Stimulated activated CD8-positive, alpha-beta memory T cell treated with anti-CD3 and anti-CD28 coated beads, Interleukin-12 subunit alpha, Interleukin-12 subunit beta, amount 100 ng/mL, for 24 hours (primary cell): ENCODE results near the gene LRRK2.
"Not testable (repeated sequence)": the region's sequence is repeated elsewhere in the genome, so short reads cannot be mapped to it uniquely, and the experiment has no call there.

Source experiments
- DNase-seq: peaks from one replicate; pipeline ENCODE4 v3.0.0-alpha.2; 2020; ENCODE audit errors: extremely low read depth

The LRRK2 gene

DNA sequence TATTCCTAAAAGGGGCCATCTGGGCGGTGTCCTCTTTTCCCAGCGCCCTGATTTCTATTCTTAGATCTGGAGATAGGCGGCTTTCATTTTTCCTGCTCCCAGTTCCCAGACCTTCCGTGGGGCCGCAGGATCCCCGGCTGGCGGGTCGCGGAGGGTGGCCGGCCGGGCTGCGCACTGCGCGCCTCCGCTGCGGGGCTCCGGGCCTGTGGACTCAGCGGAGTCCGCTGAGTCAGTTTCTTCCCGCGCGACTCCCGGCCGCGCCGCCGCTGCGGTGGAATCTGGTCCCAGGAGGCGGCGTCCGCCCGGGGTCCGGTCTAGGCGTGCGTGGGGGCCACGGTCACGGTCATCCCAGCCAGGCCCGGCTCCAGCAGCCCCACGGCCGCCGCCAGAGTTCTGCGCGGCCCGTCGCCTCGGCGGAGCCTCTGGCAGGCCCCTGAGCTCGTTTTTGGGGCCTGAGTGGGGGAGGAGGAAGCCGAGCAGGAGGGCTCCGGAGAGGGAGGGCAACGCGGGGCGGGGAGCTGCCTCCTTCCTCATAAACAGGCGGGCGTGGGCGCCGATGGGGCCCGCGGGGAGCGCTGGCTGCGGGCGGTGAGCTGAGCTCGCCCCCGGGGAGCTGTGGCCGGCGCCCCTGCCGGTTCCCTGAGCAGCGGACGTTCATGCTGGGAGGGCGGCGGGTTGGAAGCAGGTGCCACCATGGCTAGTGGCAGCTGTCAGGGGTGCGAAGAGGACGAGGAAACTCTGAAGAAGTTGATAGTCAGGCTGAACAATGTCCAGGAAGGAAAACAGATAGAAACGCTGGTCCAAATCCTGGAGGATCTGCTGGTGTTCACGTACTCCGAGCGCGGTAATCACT lies at the start of gene LRRK2:
Gene LRRK2 (plus strand): TSS at position 559 of the 853 bp plus-strand sequence. CDS start 135 bp downstream, at position 694.
- DNase-seq, result no peak

DNA sequence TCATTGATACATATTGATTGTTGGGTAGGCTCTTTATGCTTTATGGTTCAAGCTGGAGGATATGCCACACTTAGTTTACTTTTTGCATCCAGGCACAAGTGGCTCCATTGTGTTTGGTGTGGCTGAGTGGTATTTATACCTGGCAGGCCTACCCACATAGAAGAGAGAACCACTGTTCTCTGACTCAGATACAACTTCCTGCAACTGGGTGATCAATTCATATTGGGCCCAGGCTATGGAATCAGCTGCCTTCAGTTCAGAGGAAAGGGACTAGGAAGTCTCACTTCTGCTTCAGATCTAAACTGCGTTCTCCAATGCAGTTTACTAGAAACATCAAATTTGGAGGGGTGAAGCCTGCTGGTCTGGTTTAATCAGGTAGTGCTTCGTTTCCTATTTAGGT lies 49.8 kb upstream of the LRRK2 start:
- DNase-seq, result no peak

DNA sequence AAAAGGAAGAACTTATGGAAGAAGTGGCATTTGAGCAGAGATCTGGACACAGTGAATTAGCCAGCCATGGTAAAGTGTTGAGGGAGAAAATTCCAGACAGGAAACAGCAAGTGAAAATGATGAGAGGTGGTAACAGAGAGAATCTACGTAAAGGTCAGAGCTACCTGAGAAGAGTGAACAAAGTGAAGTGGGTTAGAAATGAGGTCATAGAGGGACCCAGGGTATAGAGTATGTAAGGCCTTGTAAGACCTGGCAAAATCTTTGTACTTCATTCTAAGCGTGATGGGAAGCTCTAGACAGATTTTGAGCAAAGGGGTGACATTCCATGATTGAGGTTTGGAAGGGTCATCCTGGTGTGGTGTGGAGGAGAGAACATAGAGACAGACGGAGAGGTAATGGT lies 49.3 kb upstream of the LRRK2 start:
- no peak for DNase-seq

DNA sequence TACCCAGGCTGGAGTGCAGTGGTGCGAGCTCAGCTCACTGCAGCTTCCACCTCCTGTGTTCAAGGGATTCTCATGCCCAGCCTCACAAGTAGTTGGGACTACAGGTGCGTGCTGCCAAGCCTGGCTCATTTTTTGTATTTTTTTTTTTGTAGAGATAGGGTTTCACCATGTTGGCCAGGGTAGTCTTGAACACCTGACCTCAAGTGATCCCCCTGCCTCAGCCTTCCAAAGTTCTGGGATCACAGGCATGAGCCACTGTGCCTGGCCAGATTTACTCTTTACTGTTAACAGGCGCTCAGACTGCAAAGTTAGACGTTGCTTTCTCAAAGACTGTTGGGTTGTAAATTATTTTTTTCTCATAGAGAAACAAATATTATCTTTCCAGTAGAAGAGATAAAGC lies 46.1 kb upstream of the LRRK2 start:
- no peak for DNase-seq

DNA sequence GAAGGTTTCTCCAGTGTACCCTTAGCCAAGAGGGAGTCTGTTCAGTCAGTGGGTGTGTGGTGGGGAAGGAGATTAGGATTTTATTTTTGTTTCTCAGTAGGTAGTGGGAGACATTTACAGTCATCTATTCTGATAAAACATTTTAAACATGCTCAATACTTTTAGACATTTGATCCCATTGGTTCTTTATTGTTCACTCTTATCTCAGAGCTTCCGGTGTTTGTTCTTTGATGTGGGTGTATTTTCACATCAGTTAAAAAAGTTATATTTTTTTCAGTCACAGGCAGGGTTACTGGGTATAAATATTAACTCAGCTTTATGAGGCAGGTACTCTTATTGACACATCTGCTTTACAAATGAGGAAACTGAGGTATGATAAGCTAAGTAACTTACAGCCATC lies 43.3 kb upstream of the LRRK2 start:
- no peak for DNase-seq

DNA sequence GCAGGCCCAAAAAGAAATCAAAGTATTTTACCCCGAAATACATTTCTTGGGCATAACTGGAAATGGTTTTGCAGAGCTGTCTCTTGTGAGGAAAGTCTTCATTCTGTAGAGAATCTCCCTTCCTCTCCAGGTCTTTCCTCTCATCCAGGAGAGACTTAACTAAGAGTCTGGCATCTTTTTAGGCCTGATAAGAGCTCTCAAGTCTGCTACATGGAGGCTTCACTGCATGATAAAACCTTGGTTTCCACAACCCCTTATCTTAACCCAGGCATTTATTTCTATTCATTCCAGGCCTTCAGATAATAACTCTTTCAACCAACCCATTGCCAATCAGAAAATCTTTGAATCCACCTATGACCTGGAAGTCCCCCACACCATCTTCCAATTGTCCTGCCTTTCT lies 41.1 kb upstream of the LRRK2 start:
- no peak for DNase-seq

DNA sequence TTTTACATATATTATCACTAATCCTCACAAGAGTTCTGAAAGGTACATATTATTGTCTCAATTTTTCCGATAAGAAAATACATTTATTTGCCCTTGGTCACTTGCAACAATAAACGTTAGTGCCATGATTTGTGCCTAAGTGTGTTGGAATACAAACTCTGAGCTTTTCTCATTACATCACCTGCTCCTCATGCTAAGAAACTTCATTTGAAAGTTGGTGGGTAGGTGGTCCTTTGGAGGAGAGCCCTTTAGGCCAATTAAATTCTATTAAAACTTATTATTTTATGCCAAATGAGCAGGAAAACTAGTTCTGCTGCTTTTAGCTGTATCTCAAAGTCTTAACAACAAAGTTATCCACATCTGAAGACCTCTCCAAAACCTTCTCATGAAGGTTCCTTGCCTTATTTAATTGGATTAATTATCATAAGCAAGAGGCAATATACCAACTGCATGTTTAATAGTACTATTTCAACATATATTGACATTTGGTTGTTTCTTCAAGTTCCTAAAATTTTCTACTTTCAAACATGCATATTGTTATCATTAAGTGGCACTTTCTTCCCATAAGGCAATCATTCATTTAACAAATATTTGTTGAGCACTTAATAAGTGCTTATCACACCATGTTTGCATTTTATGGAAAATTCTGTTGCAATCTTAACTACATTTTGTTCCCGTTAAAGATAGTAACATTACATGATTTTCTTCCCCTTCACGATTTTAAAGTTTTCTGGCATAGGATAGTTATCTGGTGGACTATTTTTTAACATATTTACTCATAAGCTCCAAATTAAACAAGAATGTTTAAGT lies 40.1 kb upstream of the LRRK2 start:
- no peak for DNase-seq

DNA sequence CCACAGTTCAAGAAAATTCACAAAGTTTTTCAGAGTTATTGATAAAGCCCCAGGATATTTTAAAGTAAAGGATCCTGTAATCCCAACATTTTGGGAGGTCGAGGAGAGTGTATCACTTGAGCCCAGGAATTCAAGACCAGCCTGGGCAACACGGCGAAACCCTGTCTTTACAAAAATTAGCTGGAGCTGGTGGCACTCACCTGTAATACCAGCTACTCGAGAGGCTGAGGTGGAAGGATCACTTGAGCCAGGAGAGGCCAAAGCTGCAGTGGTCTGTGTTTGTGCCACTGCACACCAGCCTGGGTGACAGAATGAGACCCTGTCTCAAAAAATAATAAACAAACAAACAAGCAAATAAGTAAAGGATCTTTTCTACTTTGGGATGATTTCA lies 39.5 kb upstream of the LRRK2 start:
- DNase-seq, result no peak

DNA sequence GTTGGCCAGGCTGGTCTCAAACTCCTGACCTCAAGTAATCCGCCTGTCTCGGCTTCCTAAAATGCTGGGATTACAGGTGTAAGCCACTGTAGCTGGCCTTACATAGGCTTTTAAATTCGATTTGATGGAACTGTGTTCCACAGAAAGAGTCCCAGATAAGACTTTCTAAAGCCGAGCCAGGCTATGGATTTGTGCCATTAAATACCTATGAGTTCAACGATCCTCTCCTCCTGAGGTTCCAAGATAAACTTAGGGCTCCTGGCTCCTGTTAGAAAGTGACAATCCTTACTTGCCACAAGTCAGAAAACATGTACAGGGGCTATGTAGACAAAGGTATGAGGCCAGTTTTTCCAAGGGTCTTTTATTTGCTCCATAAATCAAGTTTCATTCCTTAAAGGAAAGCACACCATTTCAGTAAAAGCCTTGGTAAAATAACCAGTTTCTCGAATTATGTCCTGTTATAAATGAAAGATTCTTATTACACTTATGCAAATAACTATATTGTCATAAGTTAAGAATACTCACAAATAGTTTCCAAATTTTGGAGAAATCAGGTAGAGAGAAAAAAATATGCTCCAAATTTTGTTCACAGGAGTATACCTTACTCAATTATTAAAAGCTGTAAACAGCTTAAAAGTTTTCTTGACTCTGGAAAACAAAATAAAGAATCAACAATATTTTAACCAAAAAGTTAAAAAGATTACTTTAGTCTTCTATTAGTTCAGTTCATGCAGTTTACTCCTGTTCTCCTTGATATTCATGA lies 36.1 kb upstream of the LRRK2 start:
- no peak for DNase-seq

DNA sequence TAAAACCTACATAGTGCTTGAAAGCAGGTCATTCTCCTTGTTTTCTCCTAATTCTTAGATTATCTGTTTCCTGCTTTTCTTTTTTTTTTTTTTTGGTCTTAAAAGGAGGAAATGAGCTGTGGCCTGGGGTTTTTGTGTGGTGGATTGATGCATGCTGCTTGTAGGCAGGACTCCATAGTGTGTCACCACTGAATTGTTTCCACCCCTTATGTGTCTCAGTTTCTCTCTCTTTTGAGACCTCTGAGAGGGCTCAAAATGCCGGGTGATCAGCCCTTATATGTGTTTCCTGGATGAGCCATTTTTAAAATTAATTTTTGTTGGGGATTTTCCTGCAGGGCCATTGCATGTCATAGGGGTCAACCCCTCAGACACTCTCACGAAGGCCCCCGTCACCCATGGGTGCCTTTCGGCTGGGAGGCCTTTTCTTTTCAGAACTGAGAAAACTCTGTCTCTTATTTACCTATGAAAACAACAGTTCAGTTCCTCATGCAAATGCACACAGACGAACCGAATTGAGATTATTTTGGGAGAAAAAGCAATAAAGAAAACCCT lies 32.0 kb upstream of the LRRK2 start:
- no peak for DNase-seq

DNA sequence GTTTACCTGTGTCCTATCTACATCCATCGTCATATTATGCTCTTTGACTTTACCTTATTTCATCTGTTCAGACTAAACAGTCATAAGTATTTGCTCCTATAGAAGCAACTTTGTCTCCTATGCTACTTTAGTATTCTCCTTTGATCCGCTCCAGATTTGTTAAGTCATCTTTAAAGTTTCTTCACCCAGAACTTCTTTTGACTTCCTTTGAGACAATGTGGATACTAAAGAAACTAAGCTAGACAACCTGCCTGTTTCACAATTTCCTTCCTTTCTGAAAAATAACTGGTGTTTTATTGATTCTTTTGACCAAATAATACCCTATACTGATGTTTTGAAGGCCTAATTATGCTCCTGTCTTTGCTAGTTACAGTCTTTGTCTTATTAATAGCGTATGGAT lies 30.0 kb upstream of the LRRK2 start:
- DNase-seq, result no peak

DNA sequence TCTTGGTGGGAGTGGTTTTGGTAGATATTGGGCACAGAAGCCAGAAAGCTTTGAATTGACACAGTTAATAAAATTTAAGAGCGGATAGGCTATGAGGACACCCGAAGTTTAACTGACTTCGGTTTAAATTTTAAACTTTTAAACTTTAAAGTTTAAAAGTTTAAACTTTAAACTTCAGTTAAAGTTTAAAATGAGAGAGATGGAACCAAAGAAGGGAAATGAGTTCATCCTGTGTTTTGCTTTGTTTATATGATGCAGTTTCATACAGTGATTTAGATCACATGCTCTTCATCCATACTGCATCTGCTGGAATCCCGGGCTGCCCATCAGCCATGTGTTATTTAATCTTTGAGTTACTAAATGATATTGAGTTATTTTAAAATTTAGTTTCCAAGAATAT lies 27.2 kb upstream of the LRRK2 start:
- no peak for DNase-seq

DNA sequence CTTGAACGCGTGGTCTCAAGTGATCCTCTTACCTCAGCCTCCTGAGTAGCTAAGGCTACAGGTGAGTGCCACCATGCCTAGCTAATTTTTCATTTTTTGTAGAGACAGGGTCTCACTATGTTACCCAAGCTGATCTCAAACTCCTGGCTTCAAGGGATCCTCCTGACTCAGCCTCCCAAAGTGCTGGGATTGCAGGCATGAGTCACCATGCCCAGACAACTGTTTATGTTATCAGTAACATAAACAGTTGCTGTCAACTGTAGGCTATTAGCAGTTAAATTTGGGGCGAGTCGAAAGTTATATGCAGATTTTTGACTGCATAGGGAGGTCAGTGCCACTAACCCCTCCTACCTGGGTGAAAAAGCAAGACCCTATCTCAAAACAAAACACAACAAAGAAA lies 26.2 kb upstream of the LRRK2 start:
- no peak for DNase-seq

DNA sequence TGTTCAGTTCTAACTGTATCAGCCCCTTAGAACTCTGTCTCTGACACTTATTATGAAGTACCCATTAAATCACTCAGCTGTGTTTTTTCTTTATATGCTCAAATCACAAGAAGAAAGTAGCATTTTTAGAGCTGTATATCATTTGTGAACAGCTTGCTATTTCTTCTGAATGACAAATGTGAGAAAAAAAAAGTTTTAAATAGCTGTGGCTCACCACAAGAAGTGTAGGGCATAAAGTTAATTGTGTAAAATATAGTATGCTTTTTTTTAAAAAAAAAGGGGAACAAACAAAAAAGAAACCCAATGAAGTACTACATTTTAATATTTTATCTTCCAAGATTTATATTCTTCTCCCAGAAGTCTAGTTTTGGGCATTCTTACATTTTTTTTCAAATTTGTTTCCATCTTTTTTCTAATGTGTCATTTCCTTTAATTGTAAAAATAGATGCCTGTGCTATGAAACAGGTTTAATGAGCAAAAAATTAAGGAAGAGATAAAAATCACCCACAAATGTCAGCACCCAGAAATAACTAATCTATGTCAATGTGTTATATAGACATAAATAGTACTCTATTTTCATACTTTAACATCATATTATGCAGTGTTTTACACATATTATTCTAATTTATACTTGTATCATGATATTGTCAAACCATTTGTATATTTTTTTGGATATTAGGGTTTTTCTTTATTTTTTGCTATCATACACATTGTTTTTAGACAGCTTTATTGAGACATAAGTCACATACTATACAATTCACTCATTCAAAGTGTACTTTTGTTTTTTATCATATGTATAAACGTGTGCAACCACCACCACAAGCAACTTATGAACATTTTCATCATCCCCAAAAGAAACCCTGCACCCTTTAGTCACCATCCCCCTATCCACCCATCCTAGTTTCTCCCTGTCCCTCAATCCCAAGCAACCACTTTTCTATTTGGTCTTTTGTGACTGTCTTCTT lies 22.4 kb upstream of the LRRK2 start:
- no peak for DNase-seq

DNA sequence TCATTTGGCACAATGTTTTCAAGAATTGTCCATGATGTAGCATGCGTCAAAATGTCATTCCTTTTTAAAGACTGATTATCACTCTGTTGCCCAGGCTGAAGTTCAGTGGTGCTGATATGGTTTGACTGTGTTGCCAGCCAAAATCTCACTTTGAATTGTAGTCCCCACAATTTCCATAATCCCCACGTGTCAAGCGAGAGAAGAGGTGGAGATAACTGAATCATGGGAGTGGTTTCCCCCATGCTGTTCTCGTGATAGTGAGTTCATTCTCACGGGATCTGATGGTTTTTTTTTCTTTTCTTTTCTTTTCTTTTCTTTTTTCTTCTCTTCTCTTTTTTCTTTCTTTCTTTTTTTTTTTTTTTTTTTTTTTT lies 21.8 kb upstream of the LRRK2 start:
- DNase-seq, result no peak

DNA sequence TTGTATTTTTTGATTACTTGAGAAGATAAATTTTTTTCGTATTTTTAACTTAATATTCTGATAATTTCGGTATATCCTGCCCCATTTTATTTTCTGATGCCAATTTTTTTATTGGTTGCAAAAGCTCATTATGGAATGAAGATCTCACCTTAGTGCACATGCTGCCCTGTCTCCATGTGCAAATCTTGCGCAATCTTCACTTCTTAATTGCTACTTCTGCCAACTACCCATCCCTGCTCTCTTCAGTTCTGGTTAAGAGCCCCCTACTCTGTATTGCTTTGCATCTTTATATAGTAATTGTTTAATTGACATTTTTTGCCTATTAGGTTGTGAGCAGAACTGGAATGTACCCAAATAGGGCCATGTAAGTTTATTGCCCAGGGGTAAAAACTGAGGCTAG lies 20.5 kb upstream of the LRRK2 start:
- DNase-seq, result no peak

DNA sequence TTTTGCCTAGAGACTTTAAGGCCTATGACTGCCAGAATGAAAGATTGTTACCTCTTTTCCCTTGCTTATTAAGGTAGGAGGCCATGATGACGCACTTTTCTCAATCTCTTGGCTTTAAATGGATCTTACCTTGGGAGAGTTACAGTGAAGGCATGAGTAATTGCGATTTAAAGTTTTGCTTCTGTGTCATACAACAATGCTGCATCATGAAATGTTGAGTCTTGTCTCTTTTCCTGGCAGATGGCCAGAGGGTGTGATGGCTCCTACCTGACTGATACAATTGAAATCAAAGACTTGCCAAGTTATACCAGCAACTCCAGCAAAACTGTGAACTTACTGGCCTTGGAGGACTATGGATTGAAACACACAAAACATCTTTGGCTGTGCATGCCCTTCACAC lies 17.2 kb upstream of the LRRK2 start:
- DNase-seq, result no peak

DNA sequence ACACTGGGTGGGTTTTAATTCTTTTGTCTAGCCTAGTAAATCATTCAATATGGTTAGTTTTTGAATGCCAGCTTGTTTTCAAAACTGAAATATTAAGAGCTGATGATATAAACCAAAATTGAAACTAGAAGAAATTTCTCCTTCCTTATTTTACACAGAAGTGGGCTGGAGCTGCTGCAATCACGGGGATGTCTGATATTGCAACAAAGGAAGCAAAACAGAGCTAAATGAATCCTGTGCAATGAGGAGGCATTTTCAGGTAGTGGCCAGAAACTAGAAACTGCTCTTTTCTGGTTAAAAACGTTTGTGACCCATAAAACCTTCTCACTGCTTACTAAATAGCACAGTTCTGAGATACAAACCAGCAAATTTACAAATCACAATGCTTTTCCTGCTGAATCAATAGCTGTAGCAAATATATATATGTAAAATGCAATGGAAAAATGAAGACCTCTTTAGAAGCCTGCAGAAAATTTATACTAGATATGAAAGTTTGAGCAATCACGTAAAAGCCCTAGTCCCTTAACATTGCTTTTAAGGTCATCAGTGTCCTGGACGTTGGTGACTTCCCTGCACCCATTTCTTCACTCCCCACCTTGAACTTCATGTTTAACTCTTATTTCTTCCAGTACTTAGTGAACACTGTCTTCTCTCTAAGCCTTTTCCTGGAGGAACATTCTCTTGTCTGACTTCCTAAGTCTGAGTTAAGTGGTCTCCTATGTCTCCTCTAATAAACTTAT lies 15.9 kb upstream of the LRRK2 start:
- no peak for DNase-seq

DNA sequence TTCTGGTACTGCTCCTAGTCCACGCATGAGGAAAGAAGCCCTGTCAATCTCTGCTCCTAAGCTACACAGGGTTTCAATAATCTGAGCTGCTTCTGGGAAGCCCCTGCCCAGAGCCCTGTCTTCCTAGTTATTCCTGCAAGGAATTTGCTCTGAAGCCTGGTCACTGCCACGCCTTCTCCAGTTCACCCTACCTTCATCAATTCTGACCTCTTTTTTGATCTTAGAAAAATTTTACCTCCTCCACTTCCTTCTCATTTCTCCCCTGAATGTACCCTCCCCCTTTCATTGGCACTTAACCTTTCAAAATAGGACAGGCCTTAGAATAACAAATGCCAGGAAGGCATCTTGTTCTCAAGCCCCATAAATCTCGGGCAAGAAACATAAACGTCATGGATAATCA lies 14.9 kb upstream of the LRRK2 start:
- no peak for DNase-seq

DNA sequence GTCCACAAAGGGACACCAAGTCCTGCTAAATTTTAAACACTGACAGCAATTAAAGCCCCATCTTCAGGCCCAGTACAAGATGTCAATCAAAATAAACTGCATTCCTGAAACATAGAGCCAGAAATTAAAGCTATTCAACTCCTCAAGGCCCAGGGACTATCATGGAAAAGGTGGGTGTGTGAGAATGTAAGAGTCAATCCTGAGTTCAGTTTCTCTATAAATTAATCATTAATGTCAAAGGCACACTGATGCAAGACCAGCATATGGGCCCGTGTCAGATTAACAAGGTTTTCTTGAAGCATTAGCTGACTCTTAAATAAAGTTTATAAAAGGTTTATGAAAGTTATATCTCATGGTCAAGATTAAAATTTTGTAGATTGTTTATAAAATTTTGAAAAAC lies 13.6 kb upstream of the LRRK2 start:
- not testable (repeated sequence) for DNase-seq
